HG03108 (cell line): ENCODE measurements around the gene PTPRQ.

Source experiments
- ATAC-seq: cut with Tn5 transposase; IDR thresholded peaks from one replicate; pipeline ENCODE4 v1.9.1; 2021; ENCODE audit warnings: moderate library complexity; ENCODE audit not compliant: unreplicated experiment

The PTPRQ gene

DNA sequence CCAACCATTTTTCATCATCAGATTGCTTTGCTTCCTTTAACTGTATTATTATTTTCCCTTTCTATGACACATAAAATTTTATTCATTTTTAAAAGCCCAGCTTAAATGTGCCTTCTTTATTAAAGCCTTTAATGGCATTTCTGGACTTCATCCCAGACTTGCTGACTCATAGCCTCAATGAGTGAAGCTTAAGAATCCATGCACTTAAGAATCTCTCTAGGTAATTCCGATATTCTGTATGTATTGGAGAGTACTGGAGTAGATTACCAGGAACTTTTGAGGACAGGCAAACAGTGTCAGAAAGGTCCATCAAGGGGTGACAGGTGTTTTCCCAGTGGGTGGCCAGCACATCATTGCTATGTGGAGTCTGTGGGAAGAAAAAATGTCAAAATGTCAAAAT is 107.9 kb downstream of the PTPRQ start:
- no peak for ATAC-seq

DNA sequence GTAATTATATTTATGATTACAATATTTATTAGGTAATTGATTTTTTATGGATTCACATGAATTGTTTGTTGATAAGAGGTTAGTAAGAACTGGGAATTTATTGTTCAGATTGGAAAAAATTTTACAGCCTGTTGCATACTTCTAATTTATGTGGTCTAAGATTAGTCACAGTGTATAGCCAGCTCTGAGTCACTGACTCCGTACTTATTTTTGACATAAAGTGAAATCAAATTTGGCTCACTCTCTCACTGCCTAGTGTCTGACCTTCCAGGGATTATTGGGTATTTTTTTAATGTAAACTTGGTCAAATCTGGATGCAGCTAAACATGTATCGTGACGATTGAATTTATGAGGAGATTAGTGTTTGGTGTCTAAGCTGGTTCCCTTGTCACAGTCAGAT is 109.3 kb downstream of the PTPRQ start:
- ATAC-seq, result no peak

DNA sequence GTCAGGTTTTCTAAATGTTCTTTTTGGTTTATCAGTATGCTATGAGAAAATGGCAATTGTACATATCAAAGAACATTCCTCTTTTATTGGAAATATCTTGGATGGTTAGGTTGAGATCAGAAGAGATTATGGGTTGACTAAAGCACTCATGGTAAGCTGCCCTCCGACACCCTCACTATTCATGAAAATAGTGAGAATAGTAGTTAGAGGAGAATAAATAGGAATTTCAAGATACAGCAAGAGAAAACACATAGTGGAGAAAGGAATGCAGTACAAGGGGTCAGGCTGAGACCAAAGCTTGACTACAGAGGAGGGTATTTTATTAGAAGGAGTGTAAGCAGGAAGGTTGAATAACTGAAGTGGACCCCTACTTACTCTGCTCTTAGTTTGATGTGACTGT is 112.5 kb downstream of the PTPRQ start:
- no peak for ATAC-seq

DNA sequence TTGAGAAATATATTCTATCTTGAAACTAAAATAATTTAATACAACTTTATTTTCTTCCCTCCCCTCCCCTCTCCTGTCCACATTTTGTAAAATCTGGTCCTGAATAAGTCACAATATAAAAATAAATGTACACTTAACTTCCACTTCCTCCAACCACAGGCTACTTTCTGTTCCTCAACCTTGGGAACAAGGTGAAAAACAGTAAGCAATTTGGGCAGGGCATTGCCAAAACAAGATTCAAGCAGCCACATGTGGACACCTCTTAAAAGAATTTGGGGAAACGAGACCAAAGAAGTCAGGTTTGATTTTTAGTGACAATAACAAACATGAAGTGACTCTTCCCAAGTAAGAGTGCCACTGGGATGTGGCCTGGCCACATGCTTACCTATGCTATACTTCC is 115.7 kb downstream of the PTPRQ start:
- ATAC-seq, result no peak

DNA sequence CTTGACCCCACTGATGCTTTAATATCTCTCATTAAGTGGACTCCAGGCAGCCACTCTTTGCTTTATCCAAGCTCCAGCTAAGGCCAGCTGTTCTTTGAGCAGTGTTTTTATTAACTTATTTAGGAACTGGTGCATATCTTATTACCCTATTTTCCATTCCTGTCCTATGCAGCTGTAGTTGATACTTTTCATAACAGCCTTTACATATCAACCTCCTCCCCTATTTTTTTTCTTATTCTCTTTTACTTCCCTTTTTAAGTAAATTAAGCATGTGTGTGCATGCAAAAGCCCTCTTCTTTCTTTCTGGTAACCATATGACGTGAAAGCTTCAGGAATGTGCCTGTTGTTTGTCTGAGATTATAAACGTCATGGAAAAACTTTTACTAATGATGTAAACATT is 121.2 kb downstream of the PTPRQ start:
- no peak for ATAC-seq

DNA sequence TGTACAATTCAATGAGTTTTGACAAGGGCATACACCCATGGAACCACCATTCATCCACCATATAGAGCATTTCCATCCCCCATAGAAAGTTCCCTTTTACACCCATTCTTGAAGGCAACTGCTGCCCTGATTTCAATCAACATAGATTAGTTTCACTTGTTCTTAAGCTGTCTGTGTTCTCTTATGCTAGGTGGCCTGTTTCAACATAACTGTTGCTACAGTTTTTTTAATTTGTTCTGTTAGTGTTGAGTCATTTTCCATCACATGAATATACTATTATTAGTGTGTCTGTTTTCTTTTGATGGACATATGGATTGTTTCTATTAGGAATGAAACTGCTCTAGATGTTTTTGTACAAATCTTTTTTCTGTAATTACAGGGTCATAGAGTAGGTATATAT is 123.4 kb downstream of the PTPRQ start:
- no peak for ATAC-seq

DNA sequence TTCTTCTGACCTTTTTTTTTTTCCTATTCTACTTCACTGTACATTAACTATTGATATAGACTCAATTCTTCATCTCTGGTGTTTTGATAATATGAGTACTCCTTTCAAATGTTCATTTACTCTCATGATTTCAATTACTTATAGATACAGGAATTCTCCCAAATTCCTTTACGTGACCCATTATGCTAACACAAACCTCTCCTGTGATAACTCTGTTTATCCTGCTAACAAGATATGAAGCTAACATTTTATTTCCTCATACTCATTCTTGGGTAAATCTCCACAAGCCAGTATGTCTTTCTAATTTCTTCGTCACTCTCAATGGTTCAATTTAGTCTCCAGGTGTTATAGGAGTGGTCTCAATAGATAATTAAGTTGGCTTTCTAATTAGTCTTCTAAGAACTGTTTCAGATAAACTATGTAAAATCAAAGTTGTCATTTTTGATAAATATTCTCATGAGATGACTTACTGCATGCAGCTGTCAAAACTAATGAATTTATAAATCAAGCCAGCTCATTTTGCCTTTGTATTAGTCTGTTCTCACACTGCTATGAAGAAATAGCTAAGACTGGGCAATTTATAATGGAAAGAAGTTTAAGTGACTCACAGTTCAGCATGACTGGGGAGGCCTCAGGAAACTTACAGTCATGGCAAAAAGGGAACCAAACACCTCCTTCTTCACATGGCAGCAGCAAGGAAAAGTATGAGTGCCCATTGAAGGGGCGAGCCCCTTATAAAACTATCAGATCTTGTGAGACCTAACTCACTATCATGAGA is 132.8 kb downstream of the PTPRQ start:
- ATAC-seq, result no peak

DNA sequence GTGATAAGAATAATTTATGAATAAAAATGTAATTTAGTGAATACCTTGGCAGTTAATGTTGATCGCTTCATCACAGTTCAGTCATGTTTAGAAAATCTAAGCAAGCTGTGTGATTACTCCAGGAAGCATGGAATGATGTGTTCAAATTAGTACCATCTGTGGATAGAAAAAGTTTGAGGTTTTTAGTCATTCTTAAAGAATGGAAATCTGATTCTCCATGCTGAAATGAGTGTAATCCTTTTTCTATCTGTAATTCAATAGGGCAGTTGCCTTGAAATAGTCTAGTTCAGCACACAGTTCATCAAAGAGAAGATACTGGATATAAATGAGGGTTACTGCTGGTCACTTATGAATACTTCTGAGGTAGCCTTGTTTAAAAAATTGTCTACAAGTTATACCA is 136.2 kb downstream of the PTPRQ start:
- no peak for ATAC-seq

DNA sequence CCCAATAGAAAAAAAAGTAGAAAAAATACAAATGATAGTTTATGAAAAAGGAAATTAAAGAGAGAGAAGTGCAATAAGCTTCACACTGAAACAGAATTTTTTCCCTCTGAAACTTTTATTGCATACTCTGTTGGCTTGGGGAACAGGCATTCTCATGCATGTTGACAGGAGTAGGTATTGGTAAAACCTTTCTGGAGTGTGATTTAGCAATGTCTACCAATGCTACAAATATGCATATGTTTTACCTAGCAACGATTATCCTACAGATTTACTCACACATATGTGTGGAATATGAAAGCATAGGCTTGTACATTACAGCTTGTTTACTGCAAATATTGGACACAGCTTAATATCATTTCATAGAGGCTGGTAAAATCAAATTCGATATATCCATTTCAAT is 137.7 kb downstream of the PTPRQ start:
- ATAC-seq, result no peak

DNA sequence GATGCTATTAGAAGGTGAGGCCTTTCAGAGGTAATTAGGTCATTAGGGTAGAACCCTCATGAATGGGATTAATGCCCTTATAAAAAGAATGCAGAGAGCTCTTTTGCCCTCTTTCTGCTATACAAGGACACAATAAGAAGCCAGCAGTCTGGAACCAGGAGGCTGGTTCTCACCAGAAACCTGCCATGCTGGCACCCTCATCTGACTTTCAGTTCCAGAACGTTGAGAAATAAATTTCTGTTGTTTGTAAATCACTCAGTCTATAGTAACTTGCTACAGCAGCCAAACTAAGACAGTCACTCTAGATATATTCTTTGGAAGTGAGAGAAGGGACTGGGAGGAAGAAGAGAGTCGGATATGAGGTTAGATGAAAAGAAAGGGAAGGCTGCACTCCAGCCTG is 138.4 kb downstream of the PTPRQ start:
- ATAC-seq, result no peak

DNA sequence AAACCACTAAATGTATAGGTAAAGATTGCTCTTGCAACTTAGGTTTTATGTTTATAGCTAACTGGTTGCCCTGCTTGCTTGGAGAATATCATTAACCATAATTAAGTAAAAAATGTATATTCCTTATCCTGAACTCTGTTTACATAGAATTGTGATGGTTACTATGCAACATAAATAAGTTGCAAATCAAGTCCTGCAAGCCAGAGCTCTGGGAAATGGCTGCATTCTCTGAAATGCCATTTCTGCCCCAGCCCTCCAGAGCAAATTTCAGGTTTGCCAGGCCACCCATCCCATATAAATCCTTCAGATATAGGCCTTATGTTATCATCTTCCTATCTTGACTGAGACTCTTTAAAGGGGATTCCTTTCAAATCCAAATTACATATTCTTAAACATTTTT is 145.0 kb downstream of the PTPRQ start:
- no peak for ATAC-seq

DNA sequence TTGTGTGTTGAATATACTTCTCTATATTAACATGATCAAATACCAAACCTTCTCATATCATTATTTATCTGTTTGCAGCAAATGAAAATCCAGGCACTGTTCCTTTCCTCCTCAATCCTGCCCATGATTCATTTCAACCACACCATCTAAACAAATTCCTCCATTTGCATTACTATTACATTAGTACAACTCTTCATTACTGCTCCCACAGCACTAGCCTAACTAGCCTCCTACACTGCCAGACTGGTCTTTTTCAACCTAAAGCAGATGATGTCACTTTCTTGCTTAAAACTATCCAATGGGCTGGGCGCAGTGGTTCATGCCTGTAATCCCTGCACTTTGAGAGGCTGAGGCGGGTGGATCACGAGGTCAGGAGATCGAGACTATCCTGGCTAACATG is 146.1 kb downstream of the PTPRQ start:
- ATAC-seq, result no peak

DNA sequence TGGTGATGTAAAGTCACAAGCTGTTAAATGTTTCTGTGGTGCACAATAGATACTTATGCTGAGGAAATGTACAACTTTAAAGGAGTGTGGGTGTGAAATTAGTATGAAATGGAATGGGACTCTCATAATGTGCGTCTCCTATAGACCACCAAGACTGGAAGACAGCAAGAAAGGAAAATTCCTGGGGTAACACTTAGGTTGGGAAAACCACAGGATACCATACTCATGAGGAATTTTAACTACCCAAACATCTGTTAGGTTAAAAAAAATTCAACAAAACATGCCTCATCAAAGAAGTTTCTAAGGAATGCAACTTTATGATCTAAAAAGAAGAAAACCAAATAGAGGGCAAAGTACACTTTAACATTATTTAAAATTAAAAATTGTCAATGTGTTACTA is 149.7 kb downstream of the PTPRQ start:
- ATAC-seq, result no peak

DNA sequence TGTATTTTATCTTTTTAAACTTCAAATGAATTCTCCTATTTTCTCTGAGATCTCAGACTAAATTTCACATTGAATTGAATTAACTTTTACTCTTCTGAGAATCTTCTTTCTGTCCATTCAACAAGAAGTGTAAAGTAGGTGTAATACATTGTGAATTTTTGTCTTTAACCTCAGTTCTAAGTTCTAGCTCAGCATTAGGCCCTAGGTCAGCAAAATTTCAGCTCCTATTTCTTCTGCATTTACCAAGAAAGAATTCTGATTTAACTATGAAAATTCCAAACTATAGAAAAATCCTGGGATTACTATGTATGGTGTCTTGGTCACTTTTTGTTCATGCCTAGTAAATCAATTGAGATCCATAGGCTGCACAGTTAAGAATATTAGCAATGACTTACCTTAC is 152.5 kb downstream of the PTPRQ start:
- ATAC-seq, result no peak

DNA sequence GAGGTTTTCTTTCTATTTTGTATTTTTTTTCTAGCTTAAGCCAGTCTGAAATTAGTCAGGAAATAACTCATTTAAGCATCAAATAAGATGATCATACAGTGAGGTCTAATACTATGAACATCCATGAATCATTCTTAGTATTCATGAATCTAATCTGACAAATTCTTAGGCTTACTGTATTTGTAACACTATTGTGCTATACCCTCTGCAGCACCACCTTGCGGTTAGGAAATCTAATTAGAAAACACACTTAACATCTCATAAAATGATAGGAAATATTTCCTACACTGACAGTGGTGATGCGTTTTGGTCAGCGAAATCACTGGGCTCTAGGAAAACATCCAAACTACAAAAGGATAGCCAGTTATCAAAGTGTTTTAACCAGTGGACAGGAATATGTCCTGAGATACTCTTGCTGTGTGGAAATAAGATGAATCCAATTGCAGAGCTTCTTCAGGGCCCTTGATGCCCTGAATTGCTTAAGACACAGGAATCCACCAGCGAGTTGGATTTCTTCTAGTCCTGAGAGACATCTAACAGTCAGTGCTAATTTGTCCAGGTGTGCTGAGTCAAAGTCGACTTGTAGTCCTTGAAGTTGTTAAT is 154.1 kb downstream of the PTPRQ start:
- ATAC-seq, result no peak

DNA sequence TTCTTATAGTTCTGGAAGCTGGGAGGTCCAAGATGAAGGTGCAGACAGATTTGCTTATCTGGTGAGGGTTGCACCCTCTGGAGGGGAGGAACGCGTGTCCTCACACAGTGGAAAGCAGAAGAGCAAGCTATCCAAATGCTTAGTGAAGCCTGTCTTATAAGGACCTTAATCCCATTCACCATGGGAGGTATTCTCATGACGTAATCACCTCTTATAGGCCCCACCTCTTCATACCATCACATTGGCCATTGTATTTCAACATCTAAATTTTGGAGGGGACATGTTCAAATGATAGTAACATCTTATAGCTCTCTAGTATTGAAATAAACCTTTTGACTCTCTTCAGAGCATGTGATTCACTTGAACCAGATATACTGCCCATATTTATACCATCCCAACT is 158.4 kb downstream of the PTPRQ start:
- ATAC-seq, result no peak

DNA sequence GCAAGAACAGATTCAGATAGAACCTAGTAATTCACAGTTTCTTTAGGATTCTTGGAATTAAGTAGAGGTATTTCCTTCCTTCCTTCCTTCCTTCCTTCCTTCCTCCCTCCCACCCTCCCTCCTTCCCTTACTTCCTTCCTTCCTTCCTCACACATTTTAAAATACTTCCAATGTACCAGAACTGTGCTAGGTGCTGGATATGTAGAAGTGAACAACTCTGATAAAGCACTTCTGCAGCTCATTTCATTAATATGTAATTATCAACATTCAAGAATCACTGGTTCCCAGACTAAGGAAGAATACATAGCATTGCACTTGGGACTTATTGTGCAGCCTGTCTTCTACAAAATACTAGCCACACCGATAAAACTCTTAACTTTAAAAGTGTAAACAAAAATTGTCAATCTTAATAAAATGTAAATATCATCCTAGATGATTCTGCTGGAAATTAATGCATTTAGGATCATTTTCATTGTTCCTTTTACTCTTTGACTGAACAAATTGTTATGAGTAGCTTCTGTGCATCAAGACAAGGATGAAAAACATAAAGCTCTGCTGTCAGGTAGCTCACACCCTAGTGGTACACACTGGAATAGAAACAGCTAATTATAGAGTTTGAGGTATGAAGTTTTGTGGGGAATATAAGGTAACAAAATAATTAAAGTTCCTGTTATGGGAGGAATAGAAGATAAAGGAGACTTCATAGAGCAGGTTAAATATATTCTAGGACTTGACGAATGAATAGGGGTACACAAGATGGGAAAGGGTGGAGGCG is 163.5 kb downstream of the PTPRQ start:
- no peak for ATAC-seq

DNA sequence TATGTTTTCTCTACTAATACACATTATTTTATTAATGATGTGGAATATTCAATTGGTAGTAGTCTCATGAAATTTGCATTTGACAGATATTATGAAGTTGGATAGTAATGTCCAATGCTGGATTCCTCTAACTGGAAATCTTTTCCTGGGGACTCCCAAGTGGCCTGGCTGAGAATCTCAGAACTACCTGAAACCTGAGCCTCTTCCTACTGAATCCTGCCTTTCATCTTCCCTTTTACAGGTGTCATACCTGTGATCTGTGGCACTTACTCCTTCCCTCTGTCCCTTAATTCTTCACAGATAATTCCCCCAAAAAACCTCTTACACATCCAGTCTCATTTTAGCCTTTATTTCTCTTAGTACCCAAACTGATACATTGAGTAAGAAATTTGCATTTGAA is 173.7 kb downstream of the PTPRQ start:
- no peak for ATAC-seq

DNA sequence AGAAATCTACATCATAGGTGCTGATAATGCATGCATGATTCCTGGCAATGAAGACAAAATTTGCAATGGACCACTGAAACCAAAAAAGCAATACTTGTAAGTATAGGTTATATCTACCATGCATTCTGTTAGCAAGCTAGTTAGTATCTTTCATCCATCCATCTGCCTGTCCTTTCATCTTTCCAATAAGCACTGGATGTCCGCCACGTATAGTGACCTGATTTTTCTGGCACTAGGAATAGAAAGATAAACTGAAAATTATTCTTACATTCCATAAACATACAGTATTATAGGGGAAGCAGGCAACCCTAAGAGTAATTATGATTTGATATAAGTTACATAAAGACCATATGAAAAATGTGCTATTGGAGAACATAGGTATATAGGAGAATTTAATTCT is 176.2 kb downstream of the PTPRQ start:
- ATAC-seq, result no peak

DNA sequence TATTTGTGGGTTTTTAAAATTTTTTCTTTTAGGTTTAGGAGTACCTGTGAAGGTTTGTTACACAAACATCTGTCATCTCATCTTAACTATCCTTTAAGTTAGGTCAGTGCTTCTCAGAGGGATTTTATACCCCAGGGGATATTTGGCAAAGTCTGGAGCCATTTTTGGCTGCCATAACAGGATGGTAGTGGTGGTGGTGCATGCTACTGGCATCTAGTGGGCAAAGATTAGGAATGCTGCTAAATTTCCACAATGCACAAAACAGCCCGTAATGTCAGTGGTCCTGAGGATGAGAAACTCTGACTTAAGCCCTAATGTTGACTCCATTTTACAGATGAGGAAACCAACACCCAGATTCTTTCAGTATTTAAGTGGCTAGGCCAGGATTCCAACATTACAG is 178.2 kb downstream of the PTPRQ start:
- ATAC-seq, result no peak

DNA sequence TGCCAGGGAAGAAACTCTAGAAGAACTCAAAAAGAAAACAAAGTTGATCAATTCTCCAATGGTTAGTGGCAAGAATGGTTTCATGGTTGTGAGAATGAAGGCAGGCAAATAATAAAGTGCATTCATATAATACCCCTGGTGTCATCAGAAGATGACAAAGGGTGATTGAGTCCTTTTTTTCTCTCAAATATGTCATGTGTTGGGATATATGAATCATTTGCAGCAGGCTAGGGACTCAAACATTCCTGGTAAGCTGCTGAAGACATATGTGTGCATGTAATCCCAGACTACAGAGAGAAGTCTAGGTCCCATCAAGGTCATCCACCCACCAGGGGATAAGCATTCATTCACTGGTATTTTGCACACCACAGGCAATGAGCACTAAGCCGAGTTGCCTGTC is 181.0 kb downstream of the PTPRQ start:
- no peak for ATAC-seq

DNA sequence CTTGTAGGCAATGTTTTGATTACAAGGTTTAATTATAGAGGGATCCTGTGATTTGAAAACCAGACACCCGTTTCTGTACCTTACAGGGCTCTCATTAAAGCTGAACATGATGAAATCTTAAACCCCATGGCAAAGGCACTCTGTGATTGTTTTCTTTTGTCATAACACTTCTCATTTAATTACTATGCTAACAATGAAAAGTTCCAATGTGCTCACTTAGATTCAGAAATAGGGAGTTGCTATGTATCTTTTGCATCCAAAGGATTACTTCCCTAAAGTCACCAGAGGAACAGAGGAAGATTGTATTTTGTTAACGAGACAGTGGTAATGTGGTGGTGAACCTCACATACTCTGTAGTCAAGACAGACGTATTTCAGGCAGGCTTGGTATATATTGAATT is 181.9 kb downstream of the PTPRQ start:
- no peak for ATAC-seq
